Measurements from ENCODE around the gene NYAP1.
"Not testable (repeated sequence)": the region's sequence is repeated elsewhere in the genome, so short reads cannot be mapped to it uniquely, and the experiment has no call there.

NYAP1 gene

DNA sequence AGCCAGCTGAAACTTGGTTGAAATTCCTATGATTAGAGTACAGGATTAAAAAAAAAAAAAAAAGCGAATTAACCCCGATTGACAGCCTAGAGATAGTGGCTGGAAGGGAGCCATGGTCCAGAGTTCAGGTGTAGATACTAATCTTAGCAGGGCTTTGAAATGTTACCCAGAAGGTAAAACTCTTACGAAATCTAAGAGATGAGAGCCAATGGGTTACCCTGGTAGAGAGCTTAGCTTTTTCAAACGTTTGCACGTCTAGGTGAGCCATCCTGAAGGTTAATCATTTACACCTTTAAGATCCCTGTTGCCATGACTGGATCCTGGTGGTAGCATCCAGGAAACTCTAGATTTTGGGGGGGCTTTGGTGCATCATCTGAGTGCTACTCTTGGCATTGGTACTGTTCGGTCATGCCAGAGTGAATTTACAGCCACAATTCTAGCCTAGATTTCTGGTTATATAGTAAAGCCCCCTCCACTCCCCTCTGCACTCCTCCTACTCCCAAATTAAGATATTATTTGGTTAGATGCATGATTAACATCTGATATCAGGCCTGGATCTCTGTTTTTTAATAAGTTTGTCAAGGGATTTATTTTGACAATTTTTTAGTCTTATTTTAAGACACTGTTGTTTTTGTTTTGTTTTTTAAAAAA is 56.5 kb downstream of the NYAP1 start:
- Histone ChIP-seq H3K9me3 (no peaks in the 10 kb centered on the region), H3K36me3 (replicated peaks) (no peaks in the 10 kb centered on the region; the same call in 1 of the 2 replicates), H3K4me1 (peaks cover 18% of the 10 kb centered on the region), H3K27me3 (ENCODE audit: low read depth) (no peaks in the 10 kb centered on the region), H3K4me3 (peak overlapping the region; percentile 58)
- in situ Hi-C loops (cut with MboI; ENCODE audit: low sequenced_read_pairs): no loop called here
- no peak for DNase-seq (ENCODE audit: low spot score in 2 of 2)

DNA sequence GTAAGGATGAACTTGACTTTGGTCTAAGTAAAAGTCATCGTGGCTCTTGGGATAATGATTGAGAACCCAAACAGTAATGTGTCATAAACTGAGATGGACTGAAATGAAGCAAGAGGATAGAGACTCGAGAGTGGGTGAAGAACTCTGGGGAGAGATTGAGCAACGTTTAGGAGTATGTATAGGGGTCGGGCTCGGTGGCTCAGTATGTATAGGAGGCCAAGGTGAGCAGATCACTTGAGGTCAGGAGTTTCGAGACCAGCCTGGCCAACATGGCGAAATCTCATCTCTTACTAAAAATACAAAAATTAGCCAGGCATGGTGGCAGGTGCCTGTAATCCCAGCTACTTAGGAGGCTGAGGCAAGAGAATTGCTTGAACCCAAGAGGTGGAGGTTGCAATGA is 57.6 kb downstream of the NYAP1 start:
- in situ Hi-C loops (cut with MboI; ENCODE audit: low sequenced_read_pairs); H3K36me3 ChIP-seq (replicated peaks); DNase-seq (ENCODE audit: low spot score in 2 of 2); H3K4me3 ChIP-seq; H3K9me3 ChIP-seq; H3K27me3 ChIP-seq (ENCODE audit: low read depth): not testable (repeated sequence)
- H3K4me1 ChIP-seq: peaks cover 19% of the 10 kb centered on the region

DNA sequence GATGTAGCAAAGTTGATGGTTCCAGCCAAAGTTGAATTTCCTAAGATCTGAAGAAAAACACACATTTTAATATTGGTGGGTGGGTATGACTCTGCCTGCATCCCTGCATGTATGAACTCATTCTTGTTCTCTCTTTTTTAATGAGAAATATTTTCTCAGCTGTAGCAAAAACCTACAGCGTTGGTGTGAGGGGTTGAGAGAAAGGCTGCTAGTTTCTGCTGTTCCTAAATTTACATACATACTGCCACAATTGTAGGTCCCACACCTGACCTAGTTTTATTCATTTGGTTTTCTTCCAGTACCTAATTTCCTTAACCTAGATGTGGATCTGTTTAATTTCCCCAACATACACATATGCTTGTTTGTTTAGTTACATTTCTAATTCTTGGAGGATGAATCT is 59.9 kb downstream of the NYAP1 start:
- in situ Hi-C loops (cut with MboI; ENCODE audit: low sequenced_read_pairs): no loop called here
- Histone ChIP-seq H3K9me3 (no peaks in the 10 kb centered on the region), H3K4me1 (peaks cover 20% of the 10 kb centered on the region), H3K36me3 (replicated peaks) (no peaks in the 10 kb centered on the region; the same call in 1 of the 2 replicates), H3K27me3 (ENCODE audit: low read depth) (no peaks in the 10 kb centered on the region), H3K4me3 (no peak overlapping the region)
- no peak for DNase-seq (ENCODE audit: low spot score in 2 of 2)

DNA sequence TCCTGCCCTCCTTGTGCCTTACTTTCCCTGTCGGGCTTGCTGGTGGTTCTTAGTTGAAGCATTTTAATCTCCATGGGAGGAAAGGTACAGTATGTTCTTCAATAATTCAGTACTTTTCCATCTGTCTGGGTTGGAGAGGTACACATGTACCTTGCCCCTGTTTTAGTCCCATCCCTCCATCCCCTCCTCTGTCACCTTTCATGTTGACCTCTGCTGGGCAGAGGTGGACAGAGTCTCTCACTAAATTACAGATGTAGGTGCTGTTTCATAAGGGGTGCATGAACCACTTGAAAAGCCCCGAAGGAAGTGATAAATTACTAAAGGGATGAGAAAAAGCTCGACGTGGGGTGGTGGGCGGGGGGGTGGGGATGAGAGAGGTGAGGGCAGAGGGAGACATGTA is 60.7 kb downstream of the NYAP1 start:
- Histone ChIP-seq H3K4me1 (peaks cover 20% of the 10 kb centered on the region), H3K9me3 (no peaks in the 10 kb centered on the region), H3K4me3 (no peak overlapping the region), H3K36me3 (replicated peaks) (peaks cover 4% of the 10 kb centered on the region), H3K27me3 (ENCODE audit: low read depth) (no peaks in the 10 kb centered on the region)
- in situ Hi-C loops (cut with MboI; ENCODE audit: low sequenced_read_pairs): no loop called here
- no peak for DNase-seq (ENCODE audit: low spot score in 2 of 2)
